Left ventricle myocardium superior (tissue), 1 donor: ENCODE measurements around the gene MT4. TPM values are rescaled to one million over a fixed set of nuclear protein-coding genes. Genes with fewer than 3 reads are reported as not detected.
A peak's percentile ranks its signal among the peaks of the same experiment; 100 is the strongest.
"Not testable (repeated sequence)": the region's sequence is repeated elsewhere in the genome, so short reads cannot be mapped to it uniquely, and the experiment has no call there.

ENCODE experiments used
- ATAC-seq: fragments of 200-7000 bp; cut with Tn5 transposase; one replicate; pipeline ENCODE4 v1.9.1; 2020; ENCODE audit warnings: mild to moderate bottlenecking, moderate library complexity
- DNase-seq: peaks from one replicate; pipeline ENCODE4 v3.0.0-alpha.2; 2020
- intact Hi-C: fragments of 100-400 bp; cut with micrococcal nuclease; formaldehyde crosslinking; loops from one replicate; pipeline ENCODE4 v1.11.0; 2022
- total RNA-seq: library from RNA; stranded (reverse); fragmentation: NEBNext Ultra II Directional; extraction: Animal tissue kit (Norgen Biotek cat#: 25700); gene quantifications from one replicate; pipeline ENCODE4 v1.2.1, GENCODE V29; 2021
- donor health status: DM: no; HTN: yes; CAD: no; lungs with severe emphysema.

MT4 gene
- total RNA-seq, 1 donor from 2014 or later: not detected

DNA sequence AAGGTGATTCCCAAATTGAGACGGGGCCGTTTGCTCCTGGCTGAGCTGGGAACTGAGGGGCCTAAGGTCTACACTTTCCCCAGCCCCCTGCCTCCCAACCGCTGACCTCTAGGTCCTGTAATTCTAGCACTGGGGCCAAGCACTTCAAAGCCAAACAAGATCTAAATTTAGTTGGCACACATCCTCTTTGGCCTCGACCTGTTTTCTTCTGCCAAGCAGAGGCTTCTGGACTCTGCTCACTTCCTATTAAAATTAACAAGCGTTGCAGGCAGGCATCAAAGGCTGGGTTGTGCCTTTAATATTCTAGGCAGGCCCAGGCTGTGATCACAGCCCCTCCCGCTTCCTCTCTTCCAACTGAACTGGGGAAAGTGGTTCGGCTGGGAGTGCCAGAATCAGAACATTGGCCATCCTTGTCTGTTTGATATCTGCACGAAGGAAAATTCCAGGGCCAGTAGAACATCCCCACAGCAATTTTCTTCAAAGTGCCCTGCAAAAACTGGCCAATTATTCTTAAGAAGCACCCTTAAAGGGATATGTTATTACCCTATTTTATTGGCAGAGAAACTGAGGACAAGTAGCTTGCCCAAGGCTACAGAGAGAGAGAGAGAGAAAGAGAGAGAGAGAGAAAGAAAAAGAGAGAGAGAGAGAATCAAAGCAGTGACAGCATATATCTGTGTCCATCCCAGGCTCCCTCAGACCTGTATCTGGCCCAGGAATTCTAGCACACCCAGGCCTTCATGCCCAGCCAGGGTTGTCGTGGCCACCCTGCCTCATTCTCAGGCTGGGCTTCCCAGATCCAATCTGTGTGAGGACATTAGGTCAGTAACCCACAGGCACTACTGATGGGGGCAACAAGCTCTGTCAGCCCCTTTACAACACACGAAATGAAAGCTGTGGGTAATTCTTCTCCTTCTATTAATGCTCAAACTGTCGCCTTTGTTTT lies 12.8 kb upstream of the MT4 start:
- intact Hi-C loops: no loop called here
- DNase-seq: no peak
- ATAC-seq: peak; percentile 84

GRCh38 chr16:56554441-56554840 lies 10.4 kb upstream of the MT4 start:
- intact Hi-C loops: no loop called here
- ATAC-seq (no peak), DNase-seq (no peak)

DNA sequence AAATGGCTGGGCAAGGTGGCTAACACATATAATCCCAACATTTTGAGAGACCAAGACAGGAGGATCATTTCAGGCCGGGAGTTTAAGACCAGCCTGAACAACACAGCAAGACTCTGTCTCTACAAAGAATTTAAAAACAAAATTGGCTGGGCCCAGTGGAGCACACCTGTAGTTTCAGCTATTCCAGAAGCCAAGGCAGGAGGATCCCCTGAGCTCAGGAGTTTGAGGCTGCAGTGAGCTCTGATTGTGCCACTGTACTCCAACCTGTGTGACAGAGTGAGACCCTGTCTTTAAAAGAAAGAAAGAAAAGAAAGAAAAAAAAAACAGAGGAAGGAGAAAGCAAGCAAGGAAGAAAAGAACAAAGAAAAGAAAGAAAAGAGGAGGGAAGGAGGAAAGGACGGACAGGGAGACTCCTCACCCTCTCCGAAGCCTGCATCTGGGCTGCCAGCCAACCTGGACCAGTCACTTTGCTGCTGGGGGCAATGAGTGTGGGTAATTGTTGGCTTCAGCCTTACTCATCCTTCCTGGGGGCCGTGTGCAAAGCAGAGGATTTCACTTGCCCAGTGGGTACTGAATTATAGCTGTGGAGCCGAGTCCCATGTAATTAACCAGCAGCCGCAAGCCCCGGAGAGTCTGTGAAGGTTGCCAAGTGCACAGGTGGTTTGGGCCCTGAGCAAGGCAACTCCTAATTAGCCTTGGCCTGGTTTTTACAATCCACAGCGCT lies 6.7 kb upstream of the MT4 start:
- DNase-seq: no peak
- ATAC-seq: no peak
- intact Hi-C loops: no loop called here

DNA sequence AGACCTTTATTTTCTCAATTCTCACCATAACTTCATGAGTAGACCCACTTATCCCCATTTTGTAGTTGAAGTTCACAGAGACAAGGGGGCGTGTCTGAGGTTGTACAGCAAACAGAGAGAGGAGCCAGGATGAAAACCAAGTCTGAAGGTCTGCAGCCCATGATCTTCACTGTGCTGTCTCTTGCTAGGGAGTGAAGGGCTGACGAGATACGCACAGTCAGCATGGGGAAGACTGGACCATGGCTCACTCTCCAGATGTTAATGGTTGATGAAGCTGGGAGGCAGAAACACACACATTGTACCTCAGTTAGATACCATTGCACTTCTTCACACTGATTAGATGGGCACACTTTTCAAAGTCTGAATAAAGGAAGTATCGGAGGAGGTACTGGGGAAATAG lies 5.8 kb upstream of the MT4 start:
- ATAC-seq: no peak
- intact Hi-C loops: no loop called here
- DNase-seq: no peak

- DNase-seq: no peak
- intact Hi-C loops: no loop called here
- no peak for ATAC-seq
Measured at GRCh38 chr16:56560447-56560846, 4.4 kb upstream of the MT4 start.

DNA sequence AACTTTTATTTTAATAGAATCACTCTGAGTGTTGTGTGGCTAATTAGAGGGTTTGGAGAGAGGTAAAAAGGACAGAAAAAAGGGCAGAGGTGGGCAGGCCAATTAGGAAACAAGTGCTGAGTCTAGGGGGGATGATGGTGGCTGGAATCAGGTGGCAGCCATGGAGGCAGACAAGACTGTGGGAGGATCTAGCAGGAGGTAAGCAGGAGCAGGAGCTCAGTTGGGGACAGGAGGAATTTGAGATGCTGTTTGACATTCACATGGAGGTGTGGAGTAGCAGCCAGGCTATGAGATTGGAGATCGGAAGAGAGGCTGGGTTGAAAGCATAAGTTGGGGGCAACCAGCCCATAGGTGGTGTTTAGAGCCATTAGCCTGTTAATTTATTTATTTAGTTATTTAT lies 3.7 kb upstream of the MT4 start:
- no peak for ATAC-seq

GRCh38 chr16:56569971-56570370 lies 5.1 kb downstream of the MT4 start:
- no peak for ATAC-seq
- intact Hi-C loops: no loop called here
- no peak for DNase-seq

More for the DNA sequence above, 3.7 kb upstream of the MT4 start:
- no peak for DNase-seq
- intact Hi-C loops: no loop called here

GRCh38 chr16:56571525-56571924 lies 6.7 kb downstream of the MT4 start:
- no peak for ATAC-seq
- intact Hi-C loops: no loop called here
- no peak for DNase-seq

GRCh38 chr16:56574625-56575024 lies 9.8 kb downstream of the MT4 start:
- ATAC-seq (no peak), DNase-seq (no peak)
- intact Hi-C loops: no loop called here

GRCh38 chr16:56576585-56577299 lies 11.9 kb downstream of the MT4 start:
- intact Hi-C loops: no loop called here
- DNase-seq (peak; percentile 76), ATAC-seq (peak; percentile 88)

DNA sequence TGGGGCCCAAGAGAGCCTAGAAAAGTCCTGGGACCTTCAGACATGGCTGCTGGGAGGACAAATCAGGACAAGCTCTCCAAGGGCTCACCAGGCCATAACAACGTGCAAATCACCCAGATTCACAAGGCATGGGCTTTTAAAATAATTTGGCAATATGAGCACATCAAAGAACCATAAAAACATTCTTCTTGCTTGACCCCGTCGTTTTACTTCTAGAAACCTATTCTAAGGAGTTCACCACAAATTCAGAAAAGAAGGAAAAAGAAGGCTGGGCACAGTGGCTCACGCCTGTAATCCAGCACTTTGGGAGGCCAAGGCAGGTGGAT lies 12.4 kb downstream of the MT4 start:
- ATAC-seq (no peak), DNase-seq (no peak)
- intact Hi-C loops: no loop called here

DNA sequence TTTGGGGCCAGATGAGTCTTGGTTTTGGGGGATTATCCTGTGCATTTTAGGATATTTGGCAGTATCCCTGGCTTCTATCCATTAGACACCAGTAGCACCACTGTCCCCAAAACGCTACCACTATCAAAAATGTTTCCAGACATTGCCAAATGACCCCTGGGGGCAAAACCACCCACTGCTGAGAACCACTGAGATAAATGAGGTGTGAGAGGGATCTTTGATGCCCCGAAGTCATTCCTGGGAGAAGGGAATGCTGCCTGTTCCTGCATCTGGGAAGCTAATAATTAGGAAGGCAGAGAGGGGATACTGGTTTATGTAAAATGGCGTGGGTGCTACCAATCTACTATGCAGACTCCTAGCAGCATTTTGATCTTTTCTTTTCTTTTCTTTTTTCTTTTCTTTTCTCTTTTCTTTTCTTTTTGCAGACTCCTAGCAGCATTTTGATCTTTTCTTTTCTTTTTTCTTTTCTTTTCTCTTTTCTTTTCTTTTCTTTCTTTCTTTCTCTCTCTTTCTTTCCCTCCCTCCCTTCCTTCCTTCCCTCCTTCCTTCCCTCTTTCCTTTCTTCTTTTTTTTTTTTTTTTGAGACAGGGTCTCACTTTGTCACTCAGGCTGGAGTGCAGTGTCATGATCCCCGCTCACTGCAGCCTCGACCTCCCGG lies 15.6 kb downstream of the MT4 start:
- intact Hi-C loops: no loop called here

GRCh38 chr16:56582911-56583310 lies 18.0 kb downstream of the MT4 start:
- intact Hi-C loops, DNase-seq, ATAC-seq: not testable (repeated sequence)

More for the DNA sequence above, 15.6 kb downstream of the MT4 start:
- DNase-seq (no peak), ATAC-seq (no peak)

GRCh38 chr16:56583351-56584168 lies 18.7 kb downstream of the MT4 start:
- ATAC-seq (no peak), DNase-seq (no peak)
- intact Hi-C loops: no loop called here

GRCh38 chr16:56584276-56584675 lies 19.4 kb downstream of the MT4 start:
- ATAC-seq (no peak), DNase-seq (no peak)
- intact Hi-C loops: no loop called here

DNA sequence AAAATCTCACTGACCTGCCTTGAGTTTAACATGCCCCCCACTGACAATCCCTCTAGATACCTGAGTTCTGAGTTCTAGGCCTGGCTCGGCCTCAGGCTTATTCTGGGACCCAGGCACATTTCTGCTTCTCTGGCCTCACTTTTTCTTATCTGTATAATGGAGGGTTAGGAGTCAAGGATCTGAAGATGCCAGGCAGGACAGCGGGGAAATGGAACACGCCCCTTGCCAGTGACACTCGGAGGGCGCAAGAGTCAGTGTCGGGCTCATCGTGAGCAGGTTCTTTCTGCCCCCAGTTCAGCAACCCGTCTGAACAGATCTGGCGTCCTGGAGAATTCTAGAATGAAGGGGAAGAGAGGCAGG lies 23.9 kb downstream of the MT4 start:
- no peak for DNase-seq
- no peak for ATAC-seq
- intact Hi-C loops: no loop called here

DNA sequence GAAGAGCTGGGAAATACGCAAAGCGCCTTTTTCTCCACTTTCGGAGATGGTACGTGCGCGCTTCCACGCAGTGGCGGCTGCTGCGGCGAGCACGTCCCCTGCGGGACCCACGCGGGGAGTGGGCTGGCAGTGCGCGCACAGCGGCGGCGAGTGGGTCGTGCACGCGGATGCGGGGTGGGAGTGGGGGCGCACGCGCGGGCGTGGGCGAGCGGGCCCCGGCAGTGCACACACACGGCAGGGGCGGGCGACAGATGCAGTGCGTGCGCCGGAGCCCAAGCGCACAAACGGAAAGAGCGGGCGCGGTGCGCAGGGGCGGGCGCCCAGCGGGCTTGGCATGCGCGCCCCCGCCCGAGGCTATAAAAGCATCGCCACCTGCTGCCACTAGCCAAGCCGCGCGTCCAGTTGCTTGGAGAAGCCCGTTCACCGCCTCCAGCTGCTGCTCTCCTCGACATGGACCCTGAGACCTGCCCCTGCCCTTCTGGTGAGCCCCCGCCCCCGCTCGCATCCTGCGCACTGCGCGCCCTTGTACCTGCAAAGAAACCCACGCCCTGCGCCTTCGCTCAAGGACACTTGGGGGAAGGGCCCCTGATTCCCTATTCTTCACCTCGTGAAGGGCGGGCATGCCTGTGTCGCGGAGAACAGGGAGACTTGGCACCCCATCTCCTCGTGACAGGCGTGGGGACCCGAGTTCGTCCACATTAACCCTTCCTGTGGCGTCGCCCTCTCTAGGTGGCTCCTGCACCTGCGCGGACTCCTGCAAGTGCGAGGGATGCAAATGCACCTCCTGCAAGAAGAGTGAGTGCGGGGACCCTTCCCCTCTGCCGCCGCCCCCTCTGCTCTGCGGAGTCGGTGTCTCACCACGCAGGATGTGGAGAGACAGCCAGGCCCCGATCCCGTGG lies 24.5 kb downstream of the MT4 start, which contains the start of gene MT3:
Gene MT3 (plus strand): TSS at position 388 of the 899 bp plus-strand sequence. CDS start 63 bp downstream, at position 451.
- peak; percentile 43 for DNase-seq
- peak; percentile 46 for ATAC-seq
- intact Hi-C loops: no loop called here
